OCI-LY7 (cell line): ENCODE data around the gene PTPRQ. TPM values are rescaled to one million over a fixed set of nuclear protein-coding genes. Genes with fewer than 3 reads are reported as not detected.

Experiments used
- BruUV-seq: library from RNA; stranded (reverse); fragments of 400-500 nt; replicated peaks from 2 replicates; lab custom pipeline; 2021; lab: Mats Ljungman, UMichigan
- CTCF ChIA-PET: fragments of 300-600 bp; sonication (Branson Sonifier 250); formaldehyde crosslinking; loops from one replicate; lab custom pipeline; 2022; ENCODE audit warnings: antibody characterized with exemption; ENCODE audit not compliant: unreplicated experiment; lab: Charles Lee
- POLR2A ChIA-PET: fragments of 300-600 bp; sonication (Branson Sonifier 250); formaldehyde crosslinking; loops from one replicate; lab custom pipeline; 2022; ENCODE audit warnings: antibody characterized with exemption; lab: Charles Lee
- DNase-seq: peaks from one replicate; pipeline ENCODE4 v3.0.0-alpha.2; 2015; ENCODE audit warnings: low spot score
- H2AFZ ChIP-seq: fragments of 200-600 bp; sonication (generic), shearing (Covaris generic); 2 replicates; pipeline ENCODE4 v1.6.1; 2014; ENCODE audit warnings: mild to moderate bottlenecking, antibody characterized with exemption, low read length, moderate library complexity
- H3K27ac ChIP-seq: fragments of 200-600 bp; sonication (generic); 2 replicates; pipeline ENCODE4 v1.5.1; 2014; ENCODE audit warnings: mixed run types, low read depth, mild to moderate bottlenecking, moderate library complexity, low read length, inconsistent platforms; ENCODE audit not compliant: poor library complexity, severe bottlenecking
- H3K36me3 ChIP-seq: fragments of 200-600 bp; sonication (generic); 2 replicates; pipeline ENCODE4 v1.6.1; 2014; ENCODE audit warnings: mild to moderate bottlenecking, antibody characterized with exemption, low read length, moderate library complexity, mixed read lengths; ENCODE audit not compliant: insufficient read depth
- H3K4me1 ChIP-seq: fragments of 200-600 bp; sonication (generic); 2 replicates; pipeline ENCODE4 v1.5.1; 2014; ENCODE audit warnings: mild to moderate bottlenecking, low read length; ENCODE audit not compliant: insufficient read depth, poor library complexity, severe bottlenecking
- H3K4me2 ChIP-seq: fragments of 200-600 bp; sonication (generic); 2 replicates; pipeline ENCODE4 v1.6.1; 2014; ENCODE audit warnings: mild to moderate bottlenecking, low read length
- H3K4me3 ChIP-seq: fragments of 200-600 bp; sonication (generic); 2 replicates; pipeline ENCODE4 v1.5.1; 2014; ENCODE audit warnings: mild to moderate bottlenecking, low read depth, low read length; ENCODE audit not compliant: poor library complexity, severe bottlenecking
- H3K79me2 ChIP-seq: fragments of 200-600 bp; sonication (generic); 2 replicates; pipeline ENCODE4 v1.6.1; 2016; ENCODE audit warnings: low read depth, mild to moderate bottlenecking, low read length, moderate library complexity, mixed read lengths; ENCODE audit not compliant: insufficient read depth
- H3K9me2 ChIP-seq: fragments of 200-600 bp; sonication (generic); 2 replicates; pipeline ENCODE4 v1.6.1; 2016; ENCODE audit warnings: mild to moderate bottlenecking, low read length, mixed read lengths; ENCODE audit not compliant: insufficient read depth
- H3K9me3 ChIP-seq: fragments of 200-600 bp; sonication (generic); 2 replicates; pipeline ENCODE4 v1.6.1; 2014; ENCODE audit warnings: mild to moderate bottlenecking, mixed run types, low read length, mixed read lengths
- H4K20me1 ChIP-seq: fragments of 200-600 bp; sonication (generic); 2 replicates; pipeline ENCODE4 v1.6.1; 2014; ENCODE audit warnings: mild to moderate bottlenecking, antibody characterized with exemption, low read length, moderate library complexity, mixed read lengths; ENCODE audit not compliant: insufficient read depth
- EZH2phosphoT487 ChIP-seq: fragments of 200-600 bp; sonication (generic); IDR thresholded peaks from 2 replicates; pipeline ENCODE4 v1.6.1; 2018; ENCODE audit warnings: low read depth, borderline replicate concordance, mild to moderate bottlenecking, mixed run types, antibody characterized with exemption, low read length, moderate library complexity, mixed read lengths
- intact Hi-C: fragments of 100-400 bp; cut with micrococcal nuclease; formaldehyde crosslinking; loops from one replicate; pipeline ENCODE4 v1.10.0; 2022; ENCODE audit not compliant: unreplicated experiment
- total RNA-seq, 2 experiments: library from RNA; depleted of rRNA in 1 of 2; stranded (reverse); fragments of >200 nt in 1 of 2; shearing (Covaris generic) in 1 of 2; gene quantifications; 2 replicates each; pipeline ENCODE4 v1.2.3, GENCODE V29; 2014 to 2022
- TF ChIP-seq, protein P1 (sequence below): fragments of 200-600 bp; sonication (generic); conservative IDR thresholded peaks from 2 replicates; pipeline ENCODE4 v1.5.1; 2014; ENCODE audit warnings: mild to moderate bottlenecking, antibody characterized with exemption, low read length, moderate library complexity, mixed read lengths

The PTPRQ gene
- total RNA-seq, 2 experiments from 2014 or later: not detected

DNA sequence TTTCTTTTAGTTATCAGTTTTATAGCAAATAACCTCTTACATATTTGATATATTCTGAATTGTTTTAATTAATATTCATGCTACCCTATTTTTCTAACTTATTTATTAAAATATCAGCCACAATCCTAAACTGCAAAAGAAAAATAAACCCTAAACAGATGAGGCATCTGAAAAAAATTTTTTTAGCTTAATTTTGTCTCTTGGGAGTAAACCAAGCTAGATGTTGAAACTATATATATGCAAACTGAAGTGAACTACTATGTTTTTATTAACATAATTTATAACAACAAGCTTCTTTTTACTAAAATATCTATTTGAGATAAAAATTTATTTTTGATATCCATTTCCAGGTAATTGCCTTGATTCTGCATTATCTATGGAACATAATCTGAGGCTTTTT lies 87.6 kb downstream of the PTPRQ start:
- no peaks in the 10 kb centered on the region for H3K9me3 ChIP-seq
- no peaks in the 10 kb centered on the region for H3K4me1 ChIP-seq
- H4K20me1 ChIP-seq: no peaks in the 10 kb centered on the region
- H3K79me2 ChIP-seq: no peaks in the 10 kb centered on the region
- TF ChIP-seq EZH2phosphoT487: no peak
- TF ChIP-seq, protein P1, sequence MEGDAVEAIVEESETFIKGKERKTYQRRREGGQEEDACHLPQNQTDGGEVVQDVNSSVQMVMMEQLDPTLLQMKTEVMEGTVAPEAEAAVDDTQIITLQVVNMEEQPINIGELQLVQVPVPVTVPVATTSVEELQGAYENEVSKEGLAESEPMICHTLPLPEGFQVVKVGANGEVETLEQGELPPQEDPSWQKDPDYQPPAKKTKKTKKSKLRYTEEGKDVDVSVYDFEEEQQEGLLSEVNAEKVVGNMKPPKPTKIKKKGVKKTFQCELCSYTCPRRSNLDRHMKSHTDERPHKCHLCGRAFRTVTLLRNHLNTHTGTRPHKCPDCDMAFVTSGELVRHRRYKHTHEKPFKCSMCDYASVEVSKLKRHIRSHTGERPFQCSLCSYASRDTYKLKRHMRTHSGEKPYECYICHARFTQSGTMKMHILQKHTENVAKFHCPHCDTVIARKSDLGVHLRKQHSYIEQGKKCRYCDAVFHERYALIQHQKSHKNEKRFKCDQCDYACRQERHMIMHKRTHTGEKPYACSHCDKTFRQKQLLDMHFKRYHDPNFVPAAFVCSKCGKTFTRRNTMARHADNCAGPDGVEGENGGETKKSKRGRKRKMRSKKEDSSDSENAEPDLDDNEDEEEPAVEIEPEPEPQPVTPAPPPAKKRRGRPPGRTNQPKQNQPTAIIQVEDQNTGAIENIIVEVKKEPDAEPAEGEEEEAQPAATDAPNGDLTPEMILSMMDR: no peak
- intact Hi-C loops: no loop called here
- CTCF ChIA-PET: no interaction called here
- no peak overlapping the region for H3K27ac ChIP-seq
- H2AFZ ChIP-seq: no peak overlapping the region
- no peaks in the 10 kb centered on the region for H3K9me2 ChIP-seq
- H3K36me3 ChIP-seq: no peaks in the 10 kb centered on the region
- BruUV-seq: no TSS peak
- H3K4me3 ChIP-seq: no peak overlapping the region
- H3K4me2 ChIP-seq: no peak overlapping the region
- POLR2A ChIA-PET: interaction anchor here (0.6 to 1.1 kb wide), 4 partner anchors 21 to 237 kb away, joined by 3 read pairs; no protein-coding TSS in a partner anchor
- DNase-seq: no peak

DNA sequence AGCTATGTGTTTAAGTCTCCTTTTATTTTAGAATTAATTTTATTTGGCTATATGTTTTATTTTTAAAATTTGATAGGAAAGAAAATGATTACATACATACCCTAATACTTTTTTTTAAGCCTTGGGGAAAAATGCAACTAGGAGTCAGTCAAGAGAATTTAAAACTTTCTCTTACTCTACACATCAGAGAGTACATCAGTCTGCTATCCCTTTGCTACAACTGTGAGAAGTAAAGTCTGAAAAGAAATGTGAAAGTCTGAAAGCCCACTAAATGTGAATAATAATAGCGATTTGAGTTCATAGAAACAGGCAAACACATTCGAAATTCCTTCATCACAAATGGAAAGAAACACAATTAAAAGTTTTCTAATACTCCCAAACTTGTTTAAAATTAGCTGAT lies 95.0 kb downstream of the PTPRQ start:
- intact Hi-C loops: no loop called here
- ChIA-PET POLR2A (interaction anchor here (0.6 kb wide), 1 partner anchor 252 kb away, joined by 3 read pairs; no protein-coding TSS in a partner anchor), CTCF (no interaction called here)
- H3K9me2 ChIP-seq: no peaks in the 10 kb centered on the region
- H3K79me2 ChIP-seq: no peaks in the 10 kb centered on the region
- H4K20me1 ChIP-seq: no peaks in the 10 kb centered on the region
- no peak overlapping the region for H3K4me2 ChIP-seq
- no peaks in the 10 kb centered on the region for H3K36me3 ChIP-seq
- BruUV-seq: no TSS peak
- H3K4me1 ChIP-seq: no peaks in the 10 kb centered on the region
- no peak for DNase-seq
- H3K27ac ChIP-seq: no peak overlapping the region
- TF ChIP-seq, protein P1: no peak
- no peak for TF ChIP-seq EZH2phosphoT487
- H2AFZ ChIP-seq: no peak overlapping the region
- no peak overlapping the region for H3K4me3 ChIP-seq
- no peaks in the 10 kb centered on the region for H3K9me3 ChIP-seq

DNA sequence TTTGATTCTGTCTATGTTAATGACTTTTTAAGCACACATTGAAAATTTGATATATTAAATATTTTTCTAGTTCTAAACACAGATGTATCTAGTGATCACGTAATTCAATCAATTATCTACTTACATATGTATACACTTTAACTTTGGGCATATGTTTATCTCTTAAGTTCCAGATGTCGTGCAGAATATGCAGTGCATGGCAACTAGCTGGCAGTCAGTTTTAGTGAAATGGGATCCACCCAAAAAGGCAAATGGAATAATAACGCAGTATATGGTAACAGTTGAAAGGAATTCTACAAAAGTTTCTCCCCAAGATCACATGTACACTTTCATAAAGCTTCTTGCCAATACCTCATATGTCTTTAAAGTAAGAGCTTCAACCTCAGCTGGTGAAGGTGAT lies 105.3 kb downstream of the PTPRQ start:
- no peaks in the 10 kb centered on the region for H3K79me2 ChIP-seq
- CTCF ChIA-PET: no interaction called here
- DNase-seq: no peak
- H3K4me1 ChIP-seq: no peaks in the 10 kb centered on the region
- POLR2A ChIA-PET: no interaction called here
- H3K4me3 ChIP-seq: no peak overlapping the region
- BruUV-seq: no TSS peak
- H3K9me3 ChIP-seq: no peaks in the 10 kb centered on the region
- intact Hi-C loops: no loop called here
- no peaks in the 10 kb centered on the region for H3K9me2 ChIP-seq
- H3K36me3 ChIP-seq: no peaks in the 10 kb centered on the region
- no peak overlapping the region for H3K27ac ChIP-seq
- no peak overlapping the region for H2AFZ ChIP-seq
- TF ChIP-seq, protein P1: no peak
- no peak for TF ChIP-seq EZH2phosphoT487
- no peak overlapping the region for H3K4me2 ChIP-seq
- no peaks in the 10 kb centered on the region for H4K20me1 ChIP-seq
